ENCODE data around the gene TUBB4B.

Gene TUBB4B

GRCh38 chr9:137198902-137199283, 42.2 kb upstream of the TUBB4B start:
- H3K27ac ChIP-seq (ENCODE audit: poor library complexity, severe bottlenecking), result no peak overlapping the region
- peaks cover 18% of the 10 kb centered on the region for H3K4me1 ChIP-seq (ENCODE audit: insufficient read depth, poor library complexity, severe bottlenecking)
- TF ChIP-seq, protein P1, sequence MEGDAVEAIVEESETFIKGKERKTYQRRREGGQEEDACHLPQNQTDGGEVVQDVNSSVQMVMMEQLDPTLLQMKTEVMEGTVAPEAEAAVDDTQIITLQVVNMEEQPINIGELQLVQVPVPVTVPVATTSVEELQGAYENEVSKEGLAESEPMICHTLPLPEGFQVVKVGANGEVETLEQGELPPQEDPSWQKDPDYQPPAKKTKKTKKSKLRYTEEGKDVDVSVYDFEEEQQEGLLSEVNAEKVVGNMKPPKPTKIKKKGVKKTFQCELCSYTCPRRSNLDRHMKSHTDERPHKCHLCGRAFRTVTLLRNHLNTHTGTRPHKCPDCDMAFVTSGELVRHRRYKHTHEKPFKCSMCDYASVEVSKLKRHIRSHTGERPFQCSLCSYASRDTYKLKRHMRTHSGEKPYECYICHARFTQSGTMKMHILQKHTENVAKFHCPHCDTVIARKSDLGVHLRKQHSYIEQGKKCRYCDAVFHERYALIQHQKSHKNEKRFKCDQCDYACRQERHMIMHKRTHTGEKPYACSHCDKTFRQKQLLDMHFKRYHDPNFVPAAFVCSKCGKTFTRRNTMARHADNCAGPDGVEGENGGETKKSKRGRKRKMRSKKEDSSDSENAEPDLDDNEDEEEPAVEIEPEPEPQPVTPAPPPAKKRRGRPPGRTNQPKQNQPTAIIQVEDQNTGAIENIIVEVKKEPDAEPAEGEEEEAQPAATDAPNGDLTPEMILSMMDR (IDR thresholded peaks at IDR 0.05; ENCODE audit: poor library complexity, severe bottlenecking), result no peak
- H3K27me3 ChIP-seq (ENCODE audit: insufficient read depth, poor library complexity, severe bottlenecking), result no peaks in the 10 kb centered on the region
- no peak overlapping the region for H3K4me3 ChIP-seq (ENCODE audit: severe bottlenecking)
- ATAC-seq (ENCODE audit: low read depth), result no peak
- peaks cover 1% of the 10 kb centered on the region; the same call in 1 of the 2 replicates for H3K36me3 ChIP-seq (ENCODE audit: low read depth)
- no peaks in the 10 kb centered on the region for H3K9me3 ChIP-seq (ENCODE audit: severe bottlenecking)
- no peak for DNase-seq (ENCODE audit: low spot score)

DNA sequence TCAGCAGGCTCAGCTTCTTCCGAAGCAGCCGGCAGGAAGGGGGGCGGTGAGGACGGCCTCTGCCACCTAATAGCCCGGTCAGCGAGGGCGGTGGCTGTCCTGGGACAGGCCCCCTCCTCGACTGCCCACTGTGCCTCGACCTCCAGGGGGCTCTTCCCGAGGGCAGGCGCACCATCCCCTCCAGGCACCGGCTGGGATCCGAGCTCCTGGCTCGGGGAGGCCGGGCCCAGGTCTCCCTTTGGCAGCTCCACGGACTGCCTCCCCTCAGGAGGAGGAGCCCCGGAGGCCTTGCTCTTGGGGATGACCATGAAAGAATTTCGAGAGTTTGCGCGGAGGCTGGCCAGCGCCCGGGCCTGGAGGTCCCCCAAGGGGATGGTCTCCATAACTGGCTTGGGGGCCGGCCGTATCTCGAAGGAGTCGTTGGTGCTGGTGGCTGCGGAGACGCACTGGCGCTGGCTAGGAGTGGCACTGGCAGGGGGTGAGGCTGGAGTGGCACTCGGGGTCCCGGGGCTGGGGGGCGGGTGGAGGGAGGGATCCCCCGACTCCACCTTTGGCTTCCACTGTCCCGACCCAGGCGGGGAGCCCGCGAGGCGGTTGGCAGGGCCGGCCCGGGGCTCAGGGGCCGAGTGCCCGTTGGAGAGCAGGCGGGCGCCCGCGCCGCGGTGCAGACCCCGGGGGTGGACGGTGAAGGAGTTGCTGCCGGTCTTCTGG, 41.5 kb upstream of the TUBB4B start:
- TF ChIP-seq, protein P1 (IDR thresholded peaks at IDR 0.05; ENCODE audit: poor library complexity, severe bottlenecking), result no peak

GRCh38 chr9:137200311-137201204, 40.5 kb upstream of the TUBB4B start, which contains the start of gene TPRN:
Gene TPRN (minus strand): TSS chr9:137200741. CDS start chr9:137200711, 30 bp downstream.
- Histone ChIP-seq H3K4me1 (ENCODE audit: insufficient read depth, poor library complexity, severe bottlenecking) (peaks cover 13% of the 10 kb centered on the region), H3K4me3 (ENCODE audit: severe bottlenecking) (peak within 1 kb of the TSS; percentile 88), H3K9me3 (ENCODE audit: severe bottlenecking) (no peaks in the 10 kb centered on the region), H3K27ac (ENCODE audit: poor library complexity, severe bottlenecking) (peak within 1 kb of the TSS; percentile 32), H3K27me3 (ENCODE audit: insufficient read depth, poor library complexity, severe bottlenecking) (no peaks in the 10 kb centered on the region), H3K36me3 (ENCODE audit: low read depth) (peaks cover 8% of the 10 kb centered on the region; the same call in 1 of the 2 replicates)
- ATAC-seq (ENCODE audit: low read depth) (peak; percentile 93), DNase-seq (ENCODE audit: low spot score) (peak; percentile 100)
- TF ChIP-seq, protein P1 (IDR thresholded peaks at IDR 0.05; ENCODE audit: poor library complexity, severe bottlenecking), result no peak

More for the DNA sequence above, 41.5 kb upstream of the TUBB4B start:
- peaks cover 22% of the 10 kb centered on the region for H3K4me1 ChIP-seq (ENCODE audit: insufficient read depth, poor library complexity, severe bottlenecking)
- no peaks in the 10 kb centered on the region for H3K27me3 ChIP-seq (ENCODE audit: insufficient read depth, poor library complexity, severe bottlenecking)
- no peak overlapping the region for H3K27ac ChIP-seq (ENCODE audit: poor library complexity, severe bottlenecking)
- no peak for ATAC-seq (ENCODE audit: low read depth)
- H3K4me3 ChIP-seq (ENCODE audit: severe bottlenecking), result peak overlapping the region; percentile 88
- no peak for DNase-seq (ENCODE audit: low spot score)
- H3K9me3 ChIP-seq (ENCODE audit: severe bottlenecking), result no peaks in the 10 kb centered on the region
- H3K36me3 ChIP-seq (ENCODE audit: low read depth), result peaks cover 8% of the 10 kb centered on the region; the same call in 1 of the 2 replicates

DNA sequence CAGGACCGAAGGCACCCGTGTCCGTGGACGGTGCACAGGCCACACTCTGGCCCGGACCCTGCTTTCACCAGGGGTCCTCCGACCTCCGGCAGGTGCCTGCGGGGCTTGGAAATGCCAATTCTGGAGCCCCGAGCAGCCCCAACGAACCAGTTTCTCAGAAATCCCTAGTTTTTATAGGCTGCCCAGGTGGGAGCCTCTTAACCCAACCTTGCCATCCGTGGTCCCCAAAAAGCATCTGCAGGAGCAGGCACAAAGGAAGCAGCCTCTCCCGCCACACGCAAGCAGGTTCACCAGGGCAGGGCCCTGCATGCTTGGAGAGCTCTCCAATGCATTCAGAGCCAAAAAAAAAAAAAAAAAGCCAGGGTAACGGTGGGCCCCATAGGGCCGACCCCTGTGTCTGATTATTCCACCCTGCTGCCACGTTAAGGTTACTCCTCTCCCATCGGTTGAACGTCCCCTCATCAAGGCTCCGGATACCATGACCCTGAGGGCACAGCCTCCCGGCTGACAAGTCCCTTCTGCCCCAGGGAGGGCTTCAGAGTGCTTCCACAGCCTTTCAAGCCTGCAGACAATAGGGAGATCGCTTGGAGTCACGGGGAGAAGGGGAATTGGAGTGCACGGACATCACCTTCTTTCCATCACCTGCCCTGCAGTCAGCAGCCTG, 39.8 kb upstream of the TUBB4B start:
- no peaks in the 10 kb centered on the region for H3K9me3 ChIP-seq (ENCODE audit: severe bottlenecking)
- no peak for ATAC-seq (ENCODE audit: low read depth)
- DNase-seq (ENCODE audit: low spot score), result no peak
- H3K36me3 ChIP-seq (ENCODE audit: low read depth), result peaks cover 8% of the 10 kb centered on the region; the same call in 1 of the 2 replicates
- H3K27me3 ChIP-seq (ENCODE audit: insufficient read depth, poor library complexity, severe bottlenecking), result no peaks in the 10 kb centered on the region
- peak overlapping the region; percentile 88 for H3K4me3 ChIP-seq (ENCODE audit: severe bottlenecking)
- TF ChIP-seq, protein P1 (IDR thresholded peaks at IDR 0.05; ENCODE audit: poor library complexity, severe bottlenecking), result no peak
- peak overlapping the region; percentile 32 for H3K27ac ChIP-seq (ENCODE audit: poor library complexity, severe bottlenecking)
- H3K4me1 ChIP-seq (ENCODE audit: insufficient read depth, poor library complexity, severe bottlenecking), result peaks cover 15% of the 10 kb centered on the region
